Measurements from ENCODE around the gene EFHD2.
A peak's percentile ranks its signal among the peaks of the same experiment; 100 is the strongest.
"Not testable (repeated sequence)": the region's sequence is repeated elsewhere in the genome, so short reads cannot be mapped to it uniquely, and the experiment has no call there.

Gene EFHD2

DNA sequence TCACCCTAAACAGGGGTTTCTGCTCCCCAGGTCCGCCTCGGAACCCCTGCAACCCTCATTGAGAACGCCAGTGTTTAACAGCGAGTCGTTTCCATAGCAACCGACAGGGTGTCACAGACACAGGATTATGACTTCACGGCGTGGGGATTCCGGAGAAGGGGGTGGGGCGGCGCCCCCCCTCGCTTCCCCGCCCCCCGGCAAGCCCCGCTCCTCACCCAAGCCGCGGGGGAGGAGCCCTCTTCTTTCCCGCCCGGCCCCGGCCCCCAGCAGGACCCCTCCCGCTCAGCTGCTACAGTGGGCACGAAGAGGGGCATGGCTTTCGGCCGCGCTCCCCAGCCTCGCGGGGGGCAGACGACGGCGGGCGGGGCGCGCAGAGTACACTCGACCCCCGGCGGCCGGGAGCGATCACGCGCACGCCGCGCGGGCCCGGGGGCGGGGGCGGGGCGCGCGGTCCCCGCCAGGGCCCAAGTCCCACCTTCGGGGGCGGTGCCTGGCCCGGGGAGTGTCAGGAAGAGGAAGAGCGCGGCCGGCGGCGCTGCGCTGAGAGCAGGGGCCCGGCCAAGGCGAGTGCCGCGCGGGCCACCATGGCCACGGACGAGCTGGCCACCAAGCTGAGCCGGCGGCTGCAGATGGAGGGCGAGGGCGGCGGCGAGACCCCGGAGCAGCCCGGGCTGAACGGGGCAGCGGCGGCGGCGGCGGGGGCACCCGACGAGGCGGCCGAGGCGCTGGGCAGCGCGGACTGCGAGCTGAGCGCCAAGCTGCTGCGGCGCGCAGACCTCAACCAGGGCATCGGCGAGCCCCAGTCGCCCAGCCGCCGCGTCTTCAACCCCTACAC is at the start of gene EFHD2:
EFHD2 (plus strand) TSS at position 501 of the 835 bp plus-strand sequence; CDS start at position 585, 84 bp downstream.
- DNase-seq (ENCODE audit: low read depth) = peak; percentile 61

DNA sequence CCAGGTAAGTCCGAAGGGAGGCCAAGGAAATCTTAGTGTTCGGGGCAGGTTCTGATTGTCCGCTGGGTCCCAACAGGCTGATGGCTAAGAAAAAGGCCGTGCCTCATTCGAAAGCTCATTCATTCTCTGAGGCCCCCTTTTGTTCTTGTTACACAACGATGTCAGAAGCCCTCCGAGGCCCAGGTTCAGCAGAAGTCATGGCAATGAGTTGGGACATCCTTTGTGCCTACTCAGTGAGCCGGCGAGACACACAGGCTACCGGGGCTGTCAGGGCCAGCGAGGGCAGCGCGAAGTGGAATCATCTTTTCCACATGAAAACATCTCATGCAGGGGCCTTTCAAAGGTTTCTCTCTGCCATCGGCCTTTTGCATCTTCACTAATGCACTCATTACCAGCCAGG is 49.0 kb upstream of the EFHD2 start:
- DNase-seq (ENCODE audit: low read depth) = no peak

DNA sequence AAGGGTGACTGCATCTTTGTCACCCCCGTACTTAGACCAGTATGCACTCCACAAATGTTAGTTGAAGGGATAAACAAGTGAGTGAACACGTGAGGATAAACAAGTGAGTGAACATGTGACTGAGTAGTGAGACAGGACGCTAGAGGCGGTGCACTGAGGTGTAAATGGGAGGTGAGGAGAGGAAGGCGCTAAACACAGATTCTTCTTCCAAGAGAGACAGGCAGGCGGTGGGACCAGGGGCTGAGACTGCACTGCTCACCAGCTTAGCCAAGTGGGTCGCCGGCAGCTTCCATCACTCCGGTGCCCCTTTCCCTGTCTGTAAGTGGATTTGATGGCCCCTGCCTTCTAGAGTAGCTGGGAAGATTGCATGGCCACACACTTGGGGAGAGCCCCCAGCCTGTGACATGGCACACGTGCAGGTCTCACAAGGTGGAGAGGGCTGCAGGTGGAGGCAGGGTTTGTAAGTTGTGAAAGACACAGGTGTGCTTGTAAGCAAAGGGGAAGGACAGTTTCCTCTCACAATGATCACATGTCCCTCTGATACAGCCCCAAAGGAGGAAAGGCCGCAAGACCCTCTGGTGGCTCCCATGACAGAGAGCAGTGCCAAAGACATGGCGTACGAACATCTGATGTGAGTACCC is 47.5 kb upstream of the EFHD2 start:
- no peak for DNase-seq (ENCODE audit: low read depth)

- no peak for DNase-seq (ENCODE audit: low read depth)
Observed at GRCh38 chr1:15362737-15363128, 47.0 kb upstream of the EFHD2 start.

- no peak for DNase-seq (ENCODE audit: low read depth)
Observed at GRCh38 chr1:15364740-15365139, 44.9 kb upstream of the EFHD2 start.

GRCh38 chr1:15368888-15369287 is 40.8 kb upstream of the EFHD2 start:
- no peak for DNase-seq (ENCODE audit: low read depth)

GRCh38 chr1:15370268-15370667 is 39.4 kb upstream of the EFHD2 start:
- no peak for DNase-seq (ENCODE audit: low read depth)

DNA sequence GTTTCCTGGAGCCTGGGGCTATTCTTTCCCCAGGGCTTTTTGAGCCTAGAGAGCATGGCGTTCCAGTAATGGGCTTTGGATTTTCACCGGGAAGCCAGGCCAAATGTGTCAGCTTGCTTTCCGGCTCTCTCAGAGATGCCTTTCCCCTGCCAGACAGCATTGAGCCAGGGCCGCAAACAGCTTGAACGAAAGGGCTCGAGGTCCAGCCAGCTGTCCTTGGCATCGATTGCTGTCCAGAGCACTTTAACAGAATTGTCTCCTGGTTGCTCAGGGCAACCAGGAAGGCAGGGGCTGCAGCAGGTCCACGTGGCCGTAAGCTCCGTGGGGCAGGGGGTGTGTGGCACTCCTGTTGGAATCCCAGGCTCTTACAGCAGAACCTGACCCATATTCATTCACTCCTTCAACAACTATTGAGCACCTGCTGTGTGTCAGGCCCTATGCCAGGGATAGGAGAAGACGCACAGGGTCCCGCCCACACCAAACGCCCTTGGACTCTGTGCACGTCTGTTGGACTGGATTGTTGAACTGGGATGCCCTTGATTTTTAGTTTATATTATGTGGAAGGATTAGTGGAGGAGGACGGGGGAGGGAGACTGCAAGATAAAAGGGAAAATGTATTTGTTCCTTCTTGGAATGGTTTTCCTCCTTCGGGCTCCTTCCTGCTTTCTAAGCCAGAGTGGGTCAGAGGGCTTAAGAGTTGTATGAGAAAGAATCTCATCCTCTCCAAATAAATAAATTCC is 38.7 kb upstream of the EFHD2 start:
- no peak for DNase-seq (ENCODE audit: low read depth)

DNA sequence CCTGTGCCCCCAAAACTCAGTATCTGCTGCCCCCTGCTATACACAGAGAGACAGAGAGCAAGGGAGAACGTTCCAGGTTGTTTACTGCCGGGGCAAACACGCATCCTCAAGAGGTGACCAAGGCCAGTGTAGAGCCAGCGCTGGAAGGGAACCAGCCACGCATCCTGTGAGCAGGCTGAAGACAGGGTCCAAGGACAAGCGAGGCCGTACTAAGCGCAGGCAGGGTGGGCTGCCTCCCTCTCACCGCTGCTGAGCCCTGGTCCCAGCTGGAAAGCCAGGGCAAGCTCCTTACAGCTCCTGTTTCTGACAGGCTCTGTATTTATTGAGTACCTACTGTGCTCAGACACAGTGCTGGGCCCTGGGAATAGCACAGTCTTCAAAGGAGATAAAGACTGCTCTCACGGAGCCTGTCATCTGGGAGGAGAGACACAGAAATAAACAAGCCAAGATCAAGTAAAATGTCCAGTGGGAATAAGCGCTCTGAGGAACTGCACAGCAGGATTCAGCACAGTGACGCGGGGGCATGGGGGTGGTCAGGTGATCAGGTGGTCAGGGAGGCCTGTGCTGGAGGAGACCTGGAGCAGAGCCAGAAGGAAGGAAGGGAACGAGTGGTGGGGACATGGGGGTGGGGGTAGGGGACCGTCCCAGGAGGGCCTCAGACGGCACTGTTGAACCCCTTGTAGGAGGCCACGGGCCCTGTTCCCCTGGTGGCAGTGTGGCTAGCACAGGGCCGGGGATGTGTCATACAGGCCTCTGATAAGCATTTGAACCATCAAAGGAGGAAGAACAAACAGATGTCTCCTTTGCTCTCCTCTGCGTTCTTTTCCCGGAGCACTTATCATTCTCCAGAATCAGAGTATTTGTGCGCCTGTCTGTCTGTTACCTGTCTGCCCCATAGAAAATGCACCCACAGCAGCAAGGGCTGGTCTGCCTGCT is 37.8 kb upstream of the EFHD2 start:
- DNase-seq (ENCODE audit: low read depth) = no peak

GRCh38 chr1:15378729-15379128 is 31.0 kb upstream of the EFHD2 start:
- DNase-seq (ENCODE audit: low read depth) = no peak

- DNase-seq (ENCODE audit: low read depth) = not testable (repeated sequence)
Observed at GRCh38 chr1:15379151-15379550, 30.5 kb upstream of the EFHD2 start.

- no peak for DNase-seq (ENCODE audit: low read depth)
Observed at GRCh38 chr1:15380601-15381508, 28.8 kb upstream of the EFHD2 start.

DNA sequence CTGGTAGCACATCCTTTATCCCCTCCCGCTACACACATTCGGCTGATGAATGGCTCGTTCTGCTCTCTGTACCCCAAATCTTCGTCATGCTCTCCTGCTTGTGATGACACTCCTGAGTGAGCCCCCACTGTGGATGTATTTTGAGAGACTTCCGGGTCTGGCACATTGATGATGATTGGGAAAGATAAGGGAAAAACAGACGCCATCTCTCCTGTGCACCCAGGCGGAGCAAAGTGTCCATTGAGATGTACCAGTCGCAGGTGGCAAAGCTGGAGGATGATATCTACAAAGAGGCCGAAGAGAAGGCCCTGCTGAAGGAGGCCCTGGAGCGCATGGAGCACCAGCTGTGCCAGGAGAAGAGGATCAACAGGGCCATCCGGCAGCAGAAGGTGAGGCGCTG is 27.9 kb upstream of the EFHD2 start:
- DNase-seq (ENCODE audit: low read depth) = no peak

DNA sequence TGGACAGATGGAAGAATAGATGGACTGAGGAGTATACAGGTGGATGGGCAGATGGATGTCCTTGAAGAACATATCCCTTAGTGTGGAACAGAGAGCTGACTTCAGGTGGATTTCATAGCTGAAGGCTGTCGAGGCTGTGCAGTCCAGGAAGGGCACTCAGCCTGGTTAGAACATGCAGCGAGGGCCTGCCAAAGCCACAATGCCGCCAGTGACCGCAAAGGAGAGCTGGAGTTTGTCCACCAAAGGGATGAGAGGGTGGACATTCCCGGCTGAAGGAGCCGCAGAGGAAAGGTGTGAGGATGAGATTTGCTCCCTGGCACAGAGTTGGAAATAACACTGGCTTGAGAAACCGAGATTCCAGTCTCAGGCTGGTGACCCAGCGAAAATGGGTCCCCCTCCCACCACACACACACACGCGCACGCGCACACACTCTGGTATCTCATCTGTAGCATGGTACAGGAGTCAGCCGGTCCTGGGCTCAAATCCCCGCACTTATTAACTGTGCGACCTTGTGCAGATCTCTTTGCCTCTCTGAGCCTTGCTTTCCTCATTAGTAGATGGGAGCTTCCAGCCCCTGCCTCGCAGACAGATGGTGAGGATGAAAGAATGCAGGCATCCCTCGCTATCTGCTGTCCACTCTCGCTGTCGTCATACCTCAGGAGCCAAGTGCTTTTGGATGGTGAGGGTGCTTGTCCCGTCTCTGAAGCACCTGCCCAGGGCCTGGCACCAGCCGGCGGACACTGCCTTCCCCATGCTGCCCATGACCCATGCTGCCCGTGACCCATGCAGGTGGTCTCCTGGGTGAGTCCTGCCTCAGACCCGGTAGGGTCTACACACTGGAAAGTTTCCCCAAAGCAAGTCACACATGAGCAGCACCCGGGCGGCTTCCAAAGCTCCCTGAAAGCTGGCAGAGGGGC is 26.8 kb upstream of the EFHD2 start:
- no peak for DNase-seq (ENCODE audit: low read depth)

DNA sequence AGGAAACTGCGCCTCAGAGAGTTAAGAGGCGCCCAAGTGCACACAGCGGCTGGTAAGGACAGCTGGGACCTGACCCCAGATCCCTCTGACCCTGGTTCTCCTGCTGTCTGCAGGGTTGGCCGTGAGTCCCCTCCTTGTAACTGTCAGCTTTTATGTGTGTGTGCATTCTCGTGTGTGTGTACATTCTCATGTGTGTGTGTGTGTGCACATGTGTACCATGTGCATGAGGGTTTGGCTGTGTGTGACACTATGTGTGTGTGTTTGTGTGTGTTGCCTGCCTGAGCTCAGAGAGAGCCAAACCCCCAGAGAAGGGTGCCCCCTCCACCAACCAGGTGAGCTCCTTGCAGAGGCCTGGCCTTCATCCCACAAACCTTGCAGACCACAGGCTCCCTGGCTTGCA is 25.9 kb upstream of the EFHD2 start:
- DNase-seq (ENCODE audit: low read depth) = no peak

GRCh38 chr1:15384301-15384901 is 25.3 kb upstream of the EFHD2 start:
- no peak for DNase-seq (ENCODE audit: low read depth)

DNA sequence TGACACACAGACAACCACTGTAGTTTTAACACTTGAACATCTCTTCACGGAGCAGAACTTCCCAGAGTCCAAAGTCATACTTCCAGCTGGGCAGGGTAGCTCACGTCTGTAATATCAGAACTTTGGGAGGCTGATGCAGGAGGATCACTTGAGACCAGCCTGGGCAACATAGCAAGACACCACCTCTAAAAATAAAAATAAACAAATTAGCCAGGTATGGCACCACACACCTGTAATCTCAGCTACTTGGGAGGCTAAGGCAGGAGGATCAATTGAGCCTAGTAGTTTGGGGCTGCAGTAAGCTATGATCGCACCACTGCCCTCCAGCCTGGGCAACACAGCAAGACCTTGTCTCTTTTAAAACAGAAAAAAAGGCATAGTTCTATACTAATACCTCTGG is 24.3 kb upstream of the EFHD2 start:
- DNase-seq (ENCODE audit: low read depth) = no peak

DNA sequence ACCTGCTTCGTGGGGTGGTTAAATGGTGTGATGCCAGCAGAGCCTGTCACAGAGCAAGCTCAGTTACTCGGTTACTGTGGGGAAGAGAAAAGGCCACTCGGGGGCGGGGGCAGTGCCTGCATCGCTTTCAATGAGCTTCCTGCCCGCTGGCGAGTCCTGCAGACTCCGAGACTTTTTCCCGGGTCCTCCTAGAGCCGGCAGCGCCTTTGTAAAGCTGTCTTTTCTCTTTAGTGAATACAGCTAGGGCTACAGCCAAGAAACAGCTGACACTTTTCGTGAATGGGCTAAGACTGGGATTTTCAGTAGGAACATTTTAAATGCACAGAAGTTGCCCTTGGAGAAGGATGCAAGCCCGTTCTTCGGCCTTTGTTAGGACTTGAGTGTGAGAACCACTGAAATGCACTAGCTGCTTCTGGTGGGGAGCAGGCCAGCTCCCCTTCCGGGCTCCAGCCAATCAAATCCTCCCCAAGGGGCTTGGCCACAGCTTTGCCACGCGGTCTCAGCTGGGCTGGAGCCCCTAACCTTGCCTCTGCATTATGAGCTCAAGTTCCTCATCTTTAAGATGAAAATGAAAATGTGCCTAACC is 23.4 kb upstream of the EFHD2 start:
- no peak for DNase-seq (ENCODE audit: low read depth)
